HuH-7.5 (cell line): ENCODE results near the gene DGCR6.
"Not testable (repeated sequence)": the region's sequence is repeated elsewhere in the genome, so short reads cannot be mapped to it uniquely, and the experiment has no call there.

ENCODE experiments used
- DNase-seq: peaks from one replicate; pipeline ENCODE4 v3.0.0; 2011; ENCODE audit warnings: low spot score

DGCR6 gene

GRCh38 chr22:18905540-18906409 lies at the start of gene DGCR6:
Gene DGCR6, plus strand, starts transcription at chr22:18906320. Its CDS starts 55 bp downstream, at chr22:18906375.
- DNase-seq: no peak

- DNase-seq: not testable (repeated sequence)
Observed at GRCh38 chr22:18859314-18859713, 46.8 kb upstream of the DGCR6 start.

GRCh38 chr22:18881260-18881659 lies 24.9 kb upstream of the DGCR6 start:
- DNase-seq: not testable (repeated sequence)

DNA sequence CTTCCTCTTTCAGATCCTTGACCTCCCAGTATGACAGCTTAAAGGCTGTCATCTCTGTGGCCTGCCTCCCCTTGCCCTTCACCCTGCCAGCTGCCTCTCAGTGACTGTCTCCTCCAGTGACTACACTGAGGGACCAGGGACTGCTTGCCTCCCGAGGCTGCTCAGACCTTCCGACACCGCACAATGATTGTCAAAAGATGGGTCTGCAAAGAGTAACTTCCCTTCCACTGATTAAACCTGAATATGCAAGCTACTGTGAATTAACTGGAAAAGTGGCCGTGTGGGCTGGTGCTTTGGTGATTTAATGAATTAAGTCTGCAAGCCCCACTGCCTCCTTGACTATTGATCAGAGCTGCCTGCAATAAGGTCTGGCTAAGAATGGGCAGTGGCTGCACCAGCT lies 21.7 kb upstream of the DGCR6 start:
- DNase-seq: not testable (repeated sequence)

DNA sequence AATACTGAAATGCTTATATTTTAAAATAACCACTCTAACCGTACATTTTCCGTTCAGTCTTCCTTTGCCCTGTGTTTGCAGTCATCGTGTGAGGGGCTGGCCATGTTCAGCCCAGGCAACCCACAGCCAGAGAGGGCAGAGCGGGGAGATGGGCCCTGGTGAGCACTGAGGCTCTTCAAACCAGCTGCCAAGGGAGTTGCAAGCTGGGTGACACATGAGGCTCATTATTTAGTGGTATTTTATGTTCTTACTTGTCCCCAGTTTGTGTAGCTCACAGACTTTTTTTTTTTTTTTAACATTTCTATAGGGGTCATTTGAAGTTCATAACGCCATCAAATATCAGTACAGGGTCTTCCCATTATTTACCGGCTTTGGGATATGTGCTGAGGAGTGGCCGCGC lies 18.0 kb upstream of the DGCR6 start:
- no peak for DNase-seq

DNA sequence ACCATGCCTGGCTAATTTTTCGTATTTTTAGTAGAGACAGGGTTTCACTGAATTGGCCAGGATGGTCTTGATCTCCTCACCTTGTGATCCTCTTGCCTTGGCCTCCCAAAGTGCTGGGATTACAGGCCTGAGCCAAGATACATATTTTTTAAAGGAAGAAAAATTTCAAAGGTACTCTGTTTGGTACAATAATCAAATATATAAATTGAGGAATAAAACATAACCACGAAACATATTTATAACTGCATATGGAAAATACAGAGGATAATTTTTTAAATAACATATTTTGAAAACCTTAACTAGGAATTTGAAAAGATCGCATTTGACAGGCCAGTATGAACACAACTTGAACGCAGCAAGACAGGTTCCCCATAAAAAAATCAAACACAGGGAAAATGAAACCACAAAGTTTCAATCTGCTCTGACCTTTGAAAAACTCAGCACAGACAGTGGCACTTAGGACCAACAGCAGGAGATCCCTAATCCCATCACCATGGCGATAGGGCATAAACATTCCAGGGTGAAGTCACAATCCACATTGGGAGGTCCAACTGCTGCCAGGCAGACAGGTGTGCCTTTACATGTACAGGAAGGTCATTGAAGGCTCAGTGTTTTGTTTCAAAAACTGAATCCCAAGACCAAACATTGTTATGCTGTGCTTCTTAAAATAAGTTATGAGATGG lies 15.5 kb upstream of the DGCR6 start:
- not testable (repeated sequence) for DNase-seq

DNA sequence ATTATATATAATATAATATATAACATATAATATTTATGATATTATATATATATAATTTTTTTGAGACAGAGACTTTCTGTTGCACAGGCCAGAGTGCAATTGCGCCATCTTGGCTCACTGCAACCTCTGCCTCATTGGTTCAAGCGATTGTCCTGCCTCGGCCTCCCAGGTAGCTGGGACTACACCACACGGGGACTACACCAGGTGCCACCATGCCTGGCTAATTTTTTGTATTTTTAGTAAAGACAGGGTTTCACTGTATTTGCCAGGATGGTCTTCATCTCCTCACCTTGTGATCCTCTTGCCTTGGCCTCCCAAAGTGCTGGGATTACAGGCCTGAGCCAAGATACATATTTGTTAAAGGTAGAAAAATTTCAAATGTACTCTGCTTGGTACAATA lies 12.3 kb upstream of the DGCR6 start:
- not testable (repeated sequence) for DNase-seq

- DNase-seq: not testable (repeated sequence)
Observed at GRCh38 chr22:18896037-18896657, 10.0 kb upstream of the DGCR6 start.

GRCh38 chr22:18906410-18906745 lies 258 bp downstream of the DGCR6 start:
- DNase-seq: not testable (repeated sequence)

- no peak for DNase-seq
Observed at GRCh38 chr22:18906896-18907295, 776 bp downstream of the DGCR6 start.

- DNase-seq: no peak
Observed at GRCh38 chr22:18909556-18909955, 3.4 kb downstream of the DGCR6 start.

GRCh38 chr22:18911535-18911934 lies 5.4 kb downstream of the DGCR6 start:
- DNase-seq: not testable (repeated sequence)

DNA sequence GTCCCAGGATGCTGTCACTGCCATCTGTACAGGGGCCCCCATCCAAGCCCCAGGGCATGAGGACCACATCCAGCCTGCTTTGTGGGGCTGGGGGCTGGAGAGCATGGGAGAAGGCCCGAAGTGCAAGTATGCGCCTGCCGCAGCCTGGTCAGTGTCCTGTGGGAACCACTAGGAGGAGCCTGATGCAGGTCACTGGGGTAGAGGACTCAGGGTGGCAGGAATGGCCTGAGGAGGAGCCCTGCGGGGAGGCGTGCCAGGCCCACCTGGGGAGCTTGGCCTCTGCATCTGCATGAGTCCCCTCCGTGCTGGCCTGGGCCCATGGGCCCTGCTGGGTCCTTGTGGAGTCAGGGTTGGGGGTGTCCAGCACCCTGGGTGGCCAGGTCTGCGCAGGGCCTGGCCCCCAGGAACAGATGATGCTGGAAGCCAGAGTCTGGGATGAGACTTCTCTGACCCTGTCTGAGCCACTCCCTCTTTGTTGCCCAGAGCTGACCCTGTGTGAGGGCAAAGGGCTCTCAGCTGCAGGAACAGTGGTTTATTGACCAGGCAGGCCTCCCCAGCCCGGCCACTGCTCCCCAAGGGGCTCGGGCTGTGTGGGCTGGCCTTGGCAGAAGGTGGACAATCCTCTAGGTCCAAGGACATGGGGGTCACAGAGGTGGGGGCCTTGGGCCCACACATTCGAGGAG lies 6.3 kb downstream of the DGCR6 start:
- not testable (repeated sequence) for DNase-seq

GRCh38 chr22:18914558-18914957 lies 8.4 kb downstream of the DGCR6 start:
- DNase-seq: not testable (repeated sequence)

- DNase-seq: not testable (repeated sequence)
Observed at GRCh38 chr22:18915550-18915949, 9.4 kb downstream of the DGCR6 start.

DNA sequence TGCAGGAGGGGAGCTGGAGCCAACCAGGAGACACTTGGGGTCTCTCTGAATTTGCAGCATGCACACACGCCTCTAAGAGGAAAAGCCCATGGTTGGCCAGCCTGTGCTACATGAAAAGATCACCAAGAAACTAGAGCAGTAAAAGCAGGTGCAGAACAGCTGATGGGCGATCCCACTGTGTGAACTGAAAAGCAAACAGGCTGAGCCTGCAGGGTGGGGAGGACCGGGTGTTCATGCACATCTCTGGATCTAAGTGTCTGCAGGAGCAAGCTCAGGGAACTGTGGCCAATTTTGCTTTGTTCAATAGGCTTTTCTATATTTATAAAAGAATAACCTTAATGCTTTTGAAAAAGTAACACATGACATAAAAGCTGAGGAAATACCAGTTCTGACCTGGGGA lies 11.7 kb downstream of the DGCR6 start:
- not testable (repeated sequence) for DNase-seq

DNA sequence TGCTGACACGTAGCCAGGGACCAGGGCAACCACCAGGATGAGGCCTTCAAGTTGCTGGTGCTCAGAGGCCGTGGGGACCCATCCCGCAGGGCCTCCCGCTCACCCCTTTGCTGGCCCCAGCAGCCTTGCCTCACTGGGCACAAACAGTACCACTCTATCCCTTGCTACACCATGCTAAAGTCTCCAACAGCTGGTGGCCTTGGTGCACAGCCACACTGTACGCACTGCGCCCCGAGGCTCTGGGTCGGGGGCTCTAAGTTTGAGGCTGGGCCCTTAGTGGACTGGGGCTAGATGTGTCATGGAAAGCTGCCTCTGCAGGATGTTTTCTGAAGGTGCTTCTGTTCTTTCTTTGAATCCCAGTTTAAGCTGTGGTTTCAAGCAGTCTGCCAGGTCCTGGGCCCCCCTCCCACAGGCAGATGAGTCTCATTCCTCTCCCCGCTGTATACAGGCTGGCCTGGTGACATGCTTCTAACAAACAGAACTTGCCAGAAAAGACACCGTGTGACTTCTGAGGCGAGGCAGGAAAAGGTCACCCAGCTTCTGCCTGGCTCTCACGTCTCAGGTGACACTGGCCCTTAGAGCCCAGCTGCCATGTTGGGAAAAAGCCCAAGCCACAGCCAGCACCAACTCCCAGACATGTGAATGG lies 14.3 kb downstream of the DGCR6 start:
- DNase-seq: not testable (repeated sequence)

GRCh38 chr22:18925368-18926064 lies 19.4 kb downstream of the DGCR6 start:
- no peak for DNase-seq

DNA sequence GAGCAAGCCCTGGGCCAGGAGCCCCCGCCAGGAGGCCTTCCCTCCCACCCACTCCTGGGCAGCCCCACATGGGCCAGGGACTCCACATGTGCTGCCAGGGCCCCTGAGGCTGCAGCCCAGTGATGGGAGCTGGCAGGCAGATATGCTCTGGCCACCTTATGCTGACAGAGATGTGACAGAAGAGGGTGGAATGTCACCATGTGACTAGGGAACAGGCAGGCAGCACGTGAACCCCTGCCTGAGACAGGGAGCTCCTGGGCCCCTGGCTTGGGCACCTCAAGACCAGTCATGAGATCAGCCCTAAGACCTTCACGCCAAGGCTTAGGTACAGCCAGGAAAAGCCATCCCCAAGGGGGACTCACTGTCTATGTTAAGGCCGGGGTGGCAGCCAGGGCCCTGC lies 20.9 kb downstream of the DGCR6 start:
- DNase-seq: no peak

DNA sequence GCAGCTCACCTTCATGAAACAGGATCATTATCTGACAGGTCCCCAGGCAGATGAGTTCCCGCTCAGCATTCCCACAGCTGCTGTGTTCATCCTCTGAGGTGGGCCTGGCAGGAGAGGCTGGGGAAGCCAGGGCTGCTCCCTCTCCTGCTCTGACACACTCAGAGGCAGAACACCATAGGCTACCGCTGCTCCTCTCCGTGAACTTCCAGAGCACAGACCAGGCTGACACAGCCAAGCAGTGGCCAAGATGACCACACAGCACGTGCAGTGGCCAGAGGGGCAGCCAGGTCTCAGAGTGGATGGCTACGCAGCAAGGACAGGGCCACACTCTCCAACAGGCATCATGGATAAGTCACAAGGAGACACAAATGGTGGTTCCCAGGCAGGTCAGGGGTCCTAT lies 21.5 kb downstream of the DGCR6 start:
- no peak for DNase-seq

GRCh38 chr22:18929459-18929858 lies 23.3 kb downstream of the DGCR6 start:
- DNase-seq: no peak
